HCT116 (cell line): ENCODE measurements around the gene NPC2. TPM values are rescaled to one million over a fixed set of nuclear protein-coding genes. Genes with fewer than 3 reads are reported as not detected.

Experiments
- ATAC-seq: fragments of 200-7000 bp; cut with Tn5 transposase; 2 replicates; pipeline ENCODE4 v1.9.1; 2020; ENCODE audit warnings: mild to moderate bottlenecking, moderate library complexity
- BruUV-seq: library from RNA; stranded (reverse); fragments of 400-500 nt; replicated peaks from 2 replicates; lab custom pipeline; 2021; lab: Mats Ljungman, UMichigan
- CTCF ChIA-PET: fragments of 300-600 bp; sonication (Branson Sonifier 250); formaldehyde crosslinking; loops from one replicate; lab custom pipeline; 2021; ENCODE audit warnings: antibody characterized with exemption; lab: Charles Lee
- POLR2A ChIA-PET: fragments of 300-600, 350-600 bp; sonication (Branson Sonifier 250); formaldehyde crosslinking; loops from one replicate; lab custom pipeline; 2021; ENCODE audit warnings: antibody characterized with exemption; lab: Charles Lee
- RAD21 ChIA-PET, 2 experiments: fragments of 300-600 bp; sonication (Branson Sonifier 250); formaldehyde crosslinking; loops; one replicate each; lab custom pipeline; 2023; ENCODE audit warnings: low total read pairs in 2 of 2; ENCODE audit not compliant: uncharacterized antibody in 2 of 2, unreplicated experiment in 2 of 2, low non-redundant PET in 1 of 2; lab: Charles Lee
- DNase-seq: peaks from one replicate; pipeline ENCODE4 v3.0.0-alpha.2; 2010; ENCODE audit warnings: low read depth, low spot score
- H2AFZ ChIP-seq: fragments of 200-600 bp; shearing (Covaris generic), sonication (generic); 2 replicates; pipeline ENCODE4 v1.6.1; 2017; ENCODE audit warnings: low read depth, mixed run types, mixed read lengths, antibody characterized with exemption, low read length; ENCODE audit not compliant: poor library complexity, severe bottlenecking
- H3K27ac ChIP-seq: 2 replicates; pipeline ENCODE4 v1.5.1; 2012; ENCODE audit warnings: low read depth, low read length
- H3K27me3 ChIP-seq: fragments of 200-600 bp; sonication (generic); 2 replicates; pipeline ENCODE4 v1.6.1; 2016; ENCODE audit warnings: mixed run types, low read length, mixed read lengths; ENCODE audit not compliant: insufficient read depth
- H3K36me3 ChIP-seq, 2 experiments: fragments of 200-500 bp in 1 of 2; fragments of 200-600 bp in 1 of 2; sonication (Bioruptor generic) in 1 of 2; sonication (generic) in 1 of 2; 2 replicates each; pipeline versions ENCODE4 v1.5.1 to v1.6.1; 2014 to 2016; ENCODE audit warnings: low read length in 2 of 2, inconsistent platforms in 1 of 2, mixed read lengths in 1 of 2, mixed run types in 1 of 2; ENCODE audit not compliant: insufficient read depth in 2 of 2, control insufficient read depth in 1 of 2
- H3K4me1 ChIP-seq, 2 experiments: fragments of 200-600 bp in 1 of 2; sonication (generic) in 1 of 2; 2 replicates each; pipeline versions ENCODE4 v1.5.1 to v1.6.1; 2012 to 2017; ENCODE audit warnings: low read length in 2 of 2, inconsistent platforms in 1 of 2, mild to moderate bottlenecking in 1 of 2, mixed read lengths in 1 of 2, mixed run types in 1 of 2, moderate library complexity in 1 of 2; ENCODE audit not compliant: insufficient read depth in 2 of 2, control insufficient read depth in 1 of 2
- H3K4me2 ChIP-seq: fragments of 200-600 bp; sonication (generic); 2 replicates; pipeline ENCODE4 v1.6.1; 2017; ENCODE audit warnings: mixed run types, low read length, mixed read lengths
- H3K4me3 ChIP-seq, 2 experiments: fragments of 200-600 bp in 1 of 2; sonication (generic) in 1 of 2; replicated peaks in 1 of 2; 2 replicates each; pipeline ENCODE4 v1.5.1; 2011 to 2016; ENCODE audit warnings: low read length in 2 of 2, control low read depth in 1 of 2, low read depth in 1 of 2, mild to moderate bottlenecking in 1 of 2, mixed read lengths in 1 of 2, mixed run types in 1 of 2
- H3K79me2 ChIP-seq: fragments of 200-600 bp; sonication (generic); 2 replicates; pipeline ENCODE4 v1.6.1; 2017; ENCODE audit warnings: mild to moderate bottlenecking, mixed run types, low read length, moderate library complexity, mixed read lengths; ENCODE audit not compliant: insufficient read depth
- H3K9ac ChIP-seq: fragments of 200-600 bp; sonication (generic); 2 replicates; pipeline ENCODE4 v1.6.1; 2016; ENCODE audit warnings: low read length, mixed read lengths
- H3K9me2 ChIP-seq: fragments of 200-600 bp; sonication (generic), shearing (Covaris generic); 2 replicates; pipeline ENCODE4 v1.6.1; 2017; ENCODE audit warnings: mixed run types, mild to moderate bottlenecking, moderate library complexity; ENCODE audit not compliant: insufficient read depth
- H3K9me3 ChIP-seq, 2 experiments: fragments of 200-500 bp in 1 of 2; fragments of 200-600 bp in 1 of 2; sonication (Bioruptor generic) in 1 of 2; sonication (generic) in 1 of 2; 2 replicates each; pipeline ENCODE4 v1.6.1; 2014 to 2017; ENCODE audit warnings: low read length in 2 of 2, mixed read lengths in 2 of 2, inconsistent platforms in 1 of 2, low read depth in 1 of 2, mild to moderate bottlenecking in 1 of 2, mixed run types in 1 of 2, moderate library complexity in 1 of 2; ENCODE audit not compliant: control insufficient read depth in 1 of 2, insufficient read depth in 1 of 2
- H4K20me1 ChIP-seq: fragments of 200-600 bp; sonication (generic), shearing (Covaris generic); 2 replicates; pipeline ENCODE4 v1.6.1; 2017; ENCODE audit warnings: mixed run types, mild to moderate bottlenecking, moderate library complexity; ENCODE audit not compliant: insufficient read depth
- ATF3 ChIP-seq: IDR thresholded peaks from 2 replicates; pipeline ENCODE4 v1.6.1; 2012
- CBX3 ChIP-seq: IDR thresholded peaks from 2 replicates; pipeline ENCODE4 v1.6.1; 2012; ENCODE audit warnings: low read depth
- EGR1 ChIP-seq: IDR thresholded peaks from 2 replicates; pipeline ENCODE4 v1.6.1; 2012; ENCODE audit warnings: low read depth
- EZH2 ChIP-seq: fragments of 200-600 bp; sonication (generic); IDR thresholded peaks from 2 replicates; pipeline ENCODE4 v1.6.1; 2017; ENCODE audit warnings: antibody characterized with exemption, mixed run types
- EZH2phosphoT487 ChIP-seq: fragments of 200-600 bp; IDR thresholded peaks from 2 replicates; pipeline ENCODE4 v1.6.1; 2018; ENCODE audit warnings: antibody characterized with exemption, borderline replicate concordance
- FOSL1 ChIP-seq: IDR thresholded peaks from 2 replicates; pipeline ENCODE4 v1.6.1; 2012; ENCODE audit warnings: low read depth
- JUND ChIP-seq: IDR thresholded peaks from 2 replicates; pipeline ENCODE4 v1.6.1; 2012
- MAX ChIP-seq: IDR thresholded peaks from 2 replicates; pipeline ENCODE4 v1.6.1; 2012
- POLR2A ChIP-seq: IDR thresholded peaks from 2 replicates; pipeline ENCODE4 v1.7.0; 2011; ENCODE audit warnings: borderline replicate concordance; ENCODE audit not compliant: insufficient read depth, insufficient read length; ENCODE audit errors: extremely low read depth
- POLR2AphosphoS5 ChIP-seq: IDR thresholded peaks from 2 replicates; pipeline ENCODE4 v1.6.1; 2011; ENCODE audit warnings: mild to moderate bottlenecking, low read depth, low read length, moderate library complexity
- RAD21 ChIP-seq: IDR thresholded peaks from 2 replicates; pipeline ENCODE4 v1.6.1; 2012; ENCODE audit warnings: low read depth, mild to moderate bottlenecking
- REST ChIP-seq: IDR thresholded peaks from 2 replicates; pipeline ENCODE4 v1.6.1; 2012; ENCODE audit warnings: low read depth
- SP1 ChIP-seq: IDR thresholded peaks from 2 replicates; pipeline ENCODE4 v1.6.1; 2012; ENCODE audit warnings: low read depth
- TCF7L2 ChIP-seq: IDR thresholded peaks from 2 replicates; pipeline ENCODE4 v1.7.0; 2011; ENCODE audit warnings: borderline replicate concordance, inconsistent platforms; ENCODE audit not compliant: insufficient read depth, insufficient read length; ENCODE audit errors: extremely low read depth
- YY1 ChIP-seq: IDR thresholded peaks from 2 replicates; pipeline ENCODE4 v1.6.1; 2011; ENCODE audit warnings: low read length, low read depth, moderate library complexity, mild to moderate bottlenecking; ENCODE audit not compliant: insufficient replicate concordance; ENCODE audit errors: extremely low read depth
- ZNF274 ChIP-seq: fragments of 200-500 bp; sonication (Bioruptor generic); IDR thresholded peaks from 2 replicates; pipeline ENCODE4 v1.6.1; 2014; ENCODE audit warnings: mild to moderate bottlenecking, low read depth, low read length, inconsistent platforms
- intact Hi-C: fragments of 100-400 bp; cut with micrococcal nuclease; formaldehyde crosslinking; loops from 2 replicates; pipeline ENCODE4 v1.10.0; 2022
- total RNA-seq: library from RNA; stranded (reverse); gene quantifications from one replicate; pipeline ENCODE4 v1.2.1, GENCODE V29; 2021; ENCODE audit not compliant: unreplicated experiment

Gene NPC2
- total RNA-seq, 1 experiment from 2014 or later: 105 TPM

- H2AFZ ChIP-seq: no peak overlapping the region
- H3K4me1 ChIP-seq: no peaks in the 10 kb centered on the region
- CTCF ChIA-PET: no interaction called here
Measured at GRCh38 chr14:74541225-74541624, 48.1 kb upstream of the NPC2 start.

More at GRCh38 chr14:74541225-74541624, 48.1 kb upstream of the NPC2 start:
- BruUV-seq: no TSS peak
- H3K27ac ChIP-seq: no peak overlapping the region
- no peak for TF ChIP-seq SP1
- no peak for TF ChIP-seq POLR2A
- TF ChIP-seq POLR2AphosphoS5: no peak
- TF ChIP-seq MAX: no peak
- no peak for TF ChIP-seq CBX3
- no peak for TF ChIP-seq REST
- no peak for TF ChIP-seq EZH2
- TF ChIP-seq YY1: no peak
- TF ChIP-seq TCF7L2: no peak
- no peak for TF ChIP-seq RAD21
- no peak for TF ChIP-seq EGR1
- no peak for TF ChIP-seq JUND
- TF ChIP-seq EZH2phosphoT487: no peak
- TF ChIP-seq ZNF274: no peak
- TF ChIP-seq FOSL1: no peak
- TF ChIP-seq ATF3: no peak
- RAD21 ChIA-PET: no interaction called here
- no peaks in the 10 kb centered on the region for H3K36me3 ChIP-seq
- intact Hi-C loops: no loop called here
- DNase-seq: no peak
- POLR2A ChIA-PET: no interaction called here
- no peak overlapping the region for H3K9ac ChIP-seq
- no peak overlapping the region for H3K4me3 ChIP-seq
- ATAC-seq: no peak
- H3K27me3 ChIP-seq: no peaks in the 10 kb centered on the region
- H3K4me2 ChIP-seq: no peak overlapping the region
- no peaks in the 10 kb centered on the region for H3K79me2 ChIP-seq
- H3K9me2 ChIP-seq: no peaks in the 10 kb centered on the region
- H4K20me1 ChIP-seq: no peaks in the 10 kb centered on the region
- H3K9me3 ChIP-seq: no peaks in the 10 kb centered on the region
